Keratinocyte (primary cell): Measurements from ENCODE around the gene SSTR5. TPM values are rescaled to one million over a fixed set of nuclear protein-coding genes. Genes with fewer than 3 reads are reported as not detected.

Experiments used
- DNase-seq: peaks from one replicate; pipeline ENCODE4 v3.0.0-alpha.2; 2011; ENCODE audit warnings: low read depth, missing footprints, low spot score
- FAIRE-seq: peaks from 2 replicates; lab custom pipeline; 2011; peaks lifted over from hg19 to GRCh38; lab: Jason Lieb, UNC
- H2AFZ ChIP-seq: 2 replicates; pipeline ENCODE4 v1.6.0; 2012; ENCODE audit warnings: low read length, control low read depth, inconsistent platforms; ENCODE audit not compliant: control insufficient read depth
- H3K27ac ChIP-seq: 2 replicates; pipeline ENCODE4 v1.5.1; 2011; ENCODE audit warnings: low read length; ENCODE audit not compliant: control insufficient read depth, insufficient read depth
- H3K27me3 ChIP-seq: 3 replicates; pipeline ENCODE4 v1.6.0; 2011; ENCODE audit warnings: low read length; ENCODE audit not compliant: control insufficient read depth, insufficient read depth; ENCODE audit errors: extremely low read depth
- H3K36me3 ChIP-seq, 2 experiments: 2 replicates in 1 of 2; 3 replicates in 1 of 2; pipeline ENCODE4 v1.5.1; 2011; ENCODE audit warnings: low read length in 2 of 2, mild to moderate bottlenecking in 1 of 2; ENCODE audit not compliant: control insufficient read depth in 2 of 2, insufficient read depth in 2 of 2; ENCODE audit errors: extremely low read depth in 1 of 2
- H3K4me1 ChIP-seq: 3 replicates; pipeline ENCODE4 v1.5.1; 2011; ENCODE audit warnings: low read length; ENCODE audit not compliant: control insufficient read depth, insufficient read depth; ENCODE audit errors: extremely low read depth
- H3K4me2 ChIP-seq: 3 replicates; pipeline ENCODE4 v1.6.0; 2011; ENCODE audit warnings: low read depth, low read length; ENCODE audit not compliant: control insufficient read depth, insufficient read depth; ENCODE audit errors: extremely low read depth
- H3K4me3 ChIP-seq, 3 experiments: fragments of 200-600 bp in 1 of 3; sonication (generic) in 1 of 3; 2 replicates in 2 of 3; 3 replicates in 1 of 3; pipeline ENCODE4 v1.5.1; 2011 to 2016; ENCODE audit warnings: low read length in 3 of 3, mild to moderate bottlenecking in 3 of 3, control low read depth in 2 of 3, inconsistent platforms in 1 of 3, low read depth in 1 of 3, mixed read lengths in 1 of 3, mixed run types in 1 of 3, moderate library complexity in 1 of 3; ENCODE audit not compliant: control insufficient read depth in 2 of 3, insufficient read depth in 2 of 3; ENCODE audit errors: extremely low read depth in 1 of 3
- H3K79me2 ChIP-seq: 2 replicates; pipeline ENCODE4 v1.6.0; 2012; ENCODE audit warnings: low read length; ENCODE audit not compliant: control insufficient read depth, insufficient read depth
- H3K9ac ChIP-seq: 3 replicates; pipeline ENCODE4 v1.6.0; 2011; ENCODE audit warnings: low read length; ENCODE audit not compliant: control insufficient read depth, insufficient read depth; ENCODE audit errors: extremely low read depth
- H3K9me1 ChIP-seq: 3 replicates; pipeline ENCODE4 v1.6.0; 2011; ENCODE audit warnings: low read length; ENCODE audit not compliant: control insufficient read depth, insufficient read depth; ENCODE audit errors: extremely low read depth
- H3K9me3 ChIP-seq: 2 replicates; pipeline ENCODE4 v1.5.1; 2012; ENCODE audit warnings: low read depth, low read length; ENCODE audit not compliant: control insufficient read depth
- H4K20me1 ChIP-seq: 3 replicates; pipeline ENCODE4 v1.6.0; 2011; ENCODE audit warnings: low read length; ENCODE audit not compliant: control insufficient read depth, insufficient read depth; ENCODE audit errors: extremely low read depth
- CTCF ChIP-seq, 3 experiments: IDR thresholded peaks in 1 of 3; conservative IDR thresholded peaks in 1 of 3; optimal IDR thresholded peaks in 1 of 3; 2 replicates in 2 of 3; 3 replicates in 1 of 3; pipeline versions ENCODE3 to v1.5.1; 2011; ENCODE audit warnings: low read length in 3 of 3, mild to moderate bottlenecking in 3 of 3, moderate library complexity in 2 of 3, control low read depth in 1 of 3, inconsistent platforms in 1 of 3; ENCODE audit not compliant: insufficient read depth in 2 of 3; ENCODE audit errors: extremely low read depth in 1 of 3
- EZH2 ChIP-seq: IDR thresholded peaks from one replicate; pipeline ENCODE4 v1.6.1; 2012; ENCODE audit warnings: inconsistent platforms, mild to moderate bottlenecking, low read length, moderate library complexity
- dilution Hi-C: fragments of 300-500 bp; cut with MboI; formaldehyde crosslinking; loops from one replicate; pipeline ENCODE4 v1.7.0; 2020; ENCODE audit warnings: low sequenced_read_pairs; ENCODE audit not compliant: extremely low pct_ligation_motif_present
- polyA plus RNA-seq, 5 experiments: library from polyadenylated mRNA; depleted of rRNA in 3 of 5; stranded (reverse) in 3 of 5; stranded (forward) in 1 of 5; unstranded in 1 of 5; fragments of >200 nt; gene quantifications; 1 replicate in 1 of 5; 2 replicates in 3 of 5; 3 replicates in 1 of 5; pipeline versions ENCODE4 v1.2.1 to v1.2.3, GENCODE V29; 2011 to 2012; ENCODE audit warnings: missing spikeins in 2 of 5, low read depth in 1 of 5, low replicate concordance in 1 of 5

SSTR5 gene
- polyA plus RNA-seq, 1 donor (not counting 4 experiments of a cell fraction or from before 2014, with no cell fraction given): not detected

- Histone ChIP-seq H3K4me3 (no peak overlapping the region), H3K27me3 (peaks cover 42% of the 10 kb centered on the region), H3K36me3 (no peaks in the 10 kb centered on the region), H3K4me1 (no peaks in the 10 kb centered on the region), H2AFZ (no peak overlapping the region), H3K27ac (no peak overlapping the region), H4K20me1 (no peaks in the 10 kb centered on the region), H3K79me2 (no peaks in the 10 kb centered on the region), H3K9me1 (no peaks in the 10 kb centered on the region), H3K4me2 (no peak overlapping the region), H3K9me3 (no peaks in the 10 kb centered on the region), H3K9ac (no peak overlapping the region)
- FAIRE-seq (no peak), DNase-seq (no peak)
- dilution Hi-C loops: no loop called here
- no peak for TF ChIP-seq EZH2
- no peak for TF ChIP-seq CTCF (optimal IDR thresholded peaks at IDR 0.05 in 1 of 3, IDR thresholded peaks at IDR 0.05 in 1 of 3, conservative IDR thresholded peaks at IDR 0.05 in 1 of 3; ENCODE audit: extremely low read depth in 1 of 3, insufficient read depth in 2 of 3, low read length in 3 of 3)
Observed at GRCh38 chr16:1109648-1110047, 37.1 kb downstream of the SSTR5 start.

- no peak overlapping the region for H3K4me2 ChIP-seq
- no peak for FAIRE-seq
- H3K4me1 ChIP-seq: no peaks in the 10 kb centered on the region
- H3K9ac ChIP-seq: no peak overlapping the region
- H3K9me1 ChIP-seq: no peaks in the 10 kb centered on the region
- no peak overlapping the region for H2AFZ ChIP-seq
- no peaks in the 10 kb centered on the region for H3K36me3 ChIP-seq
- H3K27ac ChIP-seq: no peak overlapping the region
- H3K27me3 ChIP-seq: peaks cover 31% of the 10 kb centered on the region
- no peaks in the 10 kb centered on the region for H3K9me3 ChIP-seq
- TF ChIP-seq CTCF (optimal IDR thresholded peaks at IDR 0.05 in 1 of 3, IDR thresholded peaks at IDR 0.05 in 1 of 3, conservative IDR thresholded peaks at IDR 0.05 in 1 of 3; ENCODE audit: extremely low read depth in 1 of 3, insufficient read depth in 2 of 3, low read length in 3 of 3): no peak
- H4K20me1 ChIP-seq: no peaks in the 10 kb centered on the region
- H3K4me3 ChIP-seq: no peak overlapping the region
- dilution Hi-C loops: no loop called here
- H3K79me2 ChIP-seq: no peaks in the 10 kb centered on the region
- no peak for DNase-seq
Observed at GRCh38 chr16:1112506-1113184, 40.1 kb downstream of the SSTR5 start.
